ENCODE results near the gene GPRC5C.

Gene GPRC5C

DNA sequence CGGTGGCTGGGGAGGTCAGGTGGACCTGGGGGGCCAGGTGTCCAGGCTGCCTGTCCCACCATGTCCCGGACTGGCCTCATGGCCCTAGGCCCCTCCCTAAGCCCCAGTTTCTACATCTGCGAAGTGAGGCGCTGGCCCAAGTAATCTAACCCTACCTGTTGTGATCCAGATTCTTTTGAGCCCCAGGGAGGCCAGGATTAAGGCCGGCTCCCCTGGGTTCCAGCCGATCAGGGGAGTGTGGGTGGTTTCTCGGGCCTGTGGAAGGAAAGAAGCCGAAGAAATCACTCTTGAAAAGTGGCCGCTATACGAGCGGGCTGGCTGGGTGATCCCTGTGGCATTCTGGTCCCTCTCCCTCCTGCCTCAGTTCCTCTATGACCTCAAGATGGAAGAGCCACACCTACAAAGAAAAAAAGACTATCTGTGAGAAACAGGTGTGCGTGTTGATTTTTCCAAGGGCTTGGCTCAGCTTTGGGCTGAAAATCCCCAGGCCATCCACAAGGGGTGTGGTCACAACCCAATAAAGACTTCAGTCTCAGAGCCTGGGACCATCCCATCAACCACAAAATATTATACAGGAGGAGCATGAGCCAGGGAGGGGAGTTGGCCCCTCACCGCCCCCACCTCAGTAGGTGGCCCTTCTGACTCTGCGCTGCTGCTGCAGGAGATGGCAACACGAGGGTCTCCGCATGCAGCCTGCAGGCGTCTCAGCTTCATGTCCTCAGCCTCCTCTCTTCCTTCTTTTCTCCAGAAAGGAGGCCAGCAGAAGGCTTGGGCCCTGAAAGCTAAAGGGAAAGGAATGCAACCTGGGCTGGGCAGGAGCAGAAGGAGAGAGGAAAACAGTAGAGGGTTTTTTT lies 44.3 kb upstream of the GPRC5C start:
- no peaks in the 10 kb centered on the region for H3K36me3 ChIP-seq (ENCODE audit: low read depth)
- ATAC-seq (ENCODE audit: low read depth) (no peak), DNase-seq (ENCODE audit: low spot score) (no peak)
- TF ChIP-seq, protein P1, sequence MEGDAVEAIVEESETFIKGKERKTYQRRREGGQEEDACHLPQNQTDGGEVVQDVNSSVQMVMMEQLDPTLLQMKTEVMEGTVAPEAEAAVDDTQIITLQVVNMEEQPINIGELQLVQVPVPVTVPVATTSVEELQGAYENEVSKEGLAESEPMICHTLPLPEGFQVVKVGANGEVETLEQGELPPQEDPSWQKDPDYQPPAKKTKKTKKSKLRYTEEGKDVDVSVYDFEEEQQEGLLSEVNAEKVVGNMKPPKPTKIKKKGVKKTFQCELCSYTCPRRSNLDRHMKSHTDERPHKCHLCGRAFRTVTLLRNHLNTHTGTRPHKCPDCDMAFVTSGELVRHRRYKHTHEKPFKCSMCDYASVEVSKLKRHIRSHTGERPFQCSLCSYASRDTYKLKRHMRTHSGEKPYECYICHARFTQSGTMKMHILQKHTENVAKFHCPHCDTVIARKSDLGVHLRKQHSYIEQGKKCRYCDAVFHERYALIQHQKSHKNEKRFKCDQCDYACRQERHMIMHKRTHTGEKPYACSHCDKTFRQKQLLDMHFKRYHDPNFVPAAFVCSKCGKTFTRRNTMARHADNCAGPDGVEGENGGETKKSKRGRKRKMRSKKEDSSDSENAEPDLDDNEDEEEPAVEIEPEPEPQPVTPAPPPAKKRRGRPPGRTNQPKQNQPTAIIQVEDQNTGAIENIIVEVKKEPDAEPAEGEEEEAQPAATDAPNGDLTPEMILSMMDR (IDR thresholded peaks at IDR 0.05; ENCODE audit: poor library complexity, severe bottlenecking), result no peak
- no peak overlapping the region for H3K4me3 ChIP-seq (ENCODE audit: severe bottlenecking)
- H3K27me3 ChIP-seq (ENCODE audit: insufficient read depth, poor library complexity, severe bottlenecking), result no peaks in the 10 kb centered on the region
- no peak overlapping the region for H3K27ac ChIP-seq (ENCODE audit: poor library complexity, severe bottlenecking)
- no peaks in the 10 kb centered on the region for H3K9me3 ChIP-seq (ENCODE audit: severe bottlenecking)
- no peaks in the 10 kb centered on the region for H3K4me1 ChIP-seq (ENCODE audit: insufficient read depth, poor library complexity, severe bottlenecking)

DNA sequence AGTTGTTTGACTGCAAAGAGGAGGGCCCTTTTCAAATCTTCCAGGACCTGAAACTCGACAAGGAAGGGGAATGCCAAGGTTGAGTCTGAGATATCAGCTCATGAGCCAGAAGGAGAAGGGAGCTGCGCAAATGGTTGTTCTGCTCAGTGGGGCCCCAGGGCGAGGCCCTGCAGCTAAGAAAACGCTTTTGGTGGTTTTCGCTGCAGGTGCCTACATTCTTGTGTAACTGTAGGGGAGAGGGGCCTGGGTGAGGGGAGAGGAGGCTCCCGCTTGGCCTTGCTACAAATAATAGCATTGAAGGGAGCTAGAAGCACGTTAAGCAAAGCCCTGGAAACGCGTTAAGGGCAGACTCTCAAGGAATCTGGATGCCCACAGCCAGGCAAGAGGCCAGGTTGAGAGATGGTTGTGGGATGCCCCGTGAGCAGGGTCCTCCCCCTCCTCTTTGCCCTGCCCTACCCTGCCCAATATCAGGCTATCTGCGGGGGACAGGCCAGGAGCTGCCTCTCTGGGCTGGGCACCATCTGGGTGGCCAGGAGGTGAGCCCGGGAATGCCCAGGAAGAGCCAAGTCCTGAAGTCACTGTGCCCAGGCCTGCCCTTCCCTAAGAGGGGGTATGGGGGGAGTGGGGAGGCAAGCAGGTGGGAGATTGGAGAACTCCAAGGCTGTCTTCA lies 42.7 kb upstream of the GPRC5C start:
- Histone ChIP-seq H3K36me3 (ENCODE audit: low read depth) (no peaks in the 10 kb centered on the region), H3K9me3 (ENCODE audit: severe bottlenecking) (no peaks in the 10 kb centered on the region), H3K4me3 (ENCODE audit: severe bottlenecking) (no peak overlapping the region), H3K4me1 (ENCODE audit: insufficient read depth, poor library complexity, severe bottlenecking) (no peaks in the 10 kb centered on the region), H3K27me3 (ENCODE audit: insufficient read depth, poor library complexity, severe bottlenecking) (no peaks in the 10 kb centered on the region), H3K27ac (ENCODE audit: poor library complexity, severe bottlenecking) (no peak overlapping the region)
- TF ChIP-seq, protein P1 (IDR thresholded peaks at IDR 0.05; ENCODE audit: poor library complexity, severe bottlenecking), result no peak
- ATAC-seq (ENCODE audit: low read depth) (no peak), DNase-seq (ENCODE audit: low spot score) (no peak)

DNA sequence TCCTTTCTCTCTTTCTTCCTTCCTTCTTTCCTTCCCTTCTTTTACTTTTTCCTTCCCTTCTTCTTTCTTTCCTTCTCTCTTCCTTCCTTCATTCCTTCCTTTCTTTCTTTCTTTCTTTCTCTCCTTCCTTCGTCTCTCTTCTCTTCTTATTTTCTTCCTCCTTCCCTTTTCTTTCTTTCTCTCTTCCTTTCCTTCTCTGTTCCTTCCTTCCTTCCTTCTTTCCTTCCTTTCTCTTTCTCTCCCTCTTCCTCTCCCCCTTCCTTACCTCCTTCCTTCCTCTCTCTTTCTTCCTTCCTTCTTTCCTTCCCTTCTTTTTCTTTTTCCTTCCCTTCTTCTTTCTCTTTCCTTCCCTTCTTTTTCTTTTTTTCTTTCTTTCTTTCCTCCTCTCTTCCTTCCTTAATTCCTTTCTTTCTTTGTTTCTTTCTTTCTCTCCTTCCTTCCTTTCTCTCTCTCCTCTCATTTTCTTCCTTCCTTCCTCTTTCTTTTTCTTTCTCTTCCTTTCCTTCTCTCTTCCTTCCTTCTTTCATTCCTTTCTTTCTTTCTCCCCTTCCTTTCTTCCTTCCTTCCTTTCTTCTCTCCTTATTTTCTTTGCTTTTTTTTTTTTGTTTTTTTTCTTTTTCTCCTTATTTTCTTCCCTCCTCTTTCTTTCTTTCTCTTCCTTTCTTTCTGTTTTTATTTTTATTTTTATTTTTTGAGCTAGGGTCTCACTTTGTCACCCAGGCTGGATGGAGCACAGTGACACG lies 41.8 kb upstream of the GPRC5C start:
- no peaks in the 10 kb centered on the region for H3K27me3 ChIP-seq (ENCODE audit: insufficient read depth, poor library complexity, severe bottlenecking)
- H3K36me3 ChIP-seq (ENCODE audit: low read depth), result no peaks in the 10 kb centered on the region
- H3K4me1 ChIP-seq (ENCODE audit: insufficient read depth, poor library complexity, severe bottlenecking), result no peaks in the 10 kb centered on the region
- H3K4me3 ChIP-seq (ENCODE audit: severe bottlenecking), result no peak overlapping the region
- H3K9me3 ChIP-seq (ENCODE audit: severe bottlenecking), result no peaks in the 10 kb centered on the region
- ATAC-seq (ENCODE audit: low read depth) (no peak), DNase-seq (ENCODE audit: low spot score) (no peak)
- TF ChIP-seq, protein P1 (IDR thresholded peaks at IDR 0.05; ENCODE audit: poor library complexity, severe bottlenecking), result no peak
- H3K27ac ChIP-seq (ENCODE audit: poor library complexity, severe bottlenecking), result no peak overlapping the region

DNA sequence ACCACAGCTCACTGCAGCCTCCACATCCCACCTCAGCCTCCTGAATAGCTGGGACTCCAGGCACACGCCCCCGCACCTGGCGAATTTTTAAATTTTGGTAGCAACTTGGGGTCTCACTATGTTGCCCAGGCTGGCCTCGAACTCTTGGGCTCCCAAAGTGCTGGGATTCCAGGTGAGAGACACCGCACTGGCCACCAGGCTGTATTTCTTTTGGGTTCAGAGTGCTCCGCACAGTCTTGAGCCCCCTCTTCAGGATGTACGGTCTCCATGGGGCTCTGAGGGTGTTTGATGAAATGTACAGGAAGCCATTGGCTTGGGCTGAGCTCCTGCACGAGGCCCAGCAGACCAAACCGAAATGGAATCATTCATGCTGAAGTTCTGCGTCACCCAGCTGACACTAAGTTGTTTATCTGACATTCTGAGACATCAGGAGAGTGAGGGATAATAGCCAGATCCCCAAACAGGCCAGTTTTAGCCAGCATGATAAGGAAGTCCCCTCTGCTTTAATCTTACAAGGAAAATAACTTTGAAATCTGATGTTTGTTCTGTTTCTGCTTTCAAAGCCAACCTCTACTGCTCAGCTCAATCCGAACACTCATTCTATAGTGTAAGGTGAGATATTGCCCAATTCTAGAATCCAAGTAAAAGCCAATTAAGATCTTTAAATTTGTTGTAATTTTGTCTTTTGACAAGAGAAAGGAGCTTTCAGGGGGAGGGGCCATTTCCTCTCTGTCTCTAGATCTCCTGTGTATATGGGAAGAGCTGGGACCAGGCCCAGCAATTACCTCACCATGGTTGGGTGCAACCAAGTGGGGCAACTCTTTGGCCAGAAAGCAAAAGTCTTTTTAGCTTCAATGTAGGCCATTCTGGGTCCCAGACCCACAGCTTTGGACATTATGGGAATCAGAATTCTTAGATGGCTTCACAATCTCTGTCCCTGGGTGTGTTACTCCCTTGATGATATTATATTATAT lies 40.9 kb upstream of the GPRC5C start:
- Histone ChIP-seq H3K27me3 (ENCODE audit: insufficient read depth, poor library complexity, severe bottlenecking) (no peaks in the 10 kb centered on the region), H3K4me3 (ENCODE audit: severe bottlenecking) (no peak overlapping the region), H3K36me3 (ENCODE audit: low read depth) (no peaks in the 10 kb centered on the region), H3K27ac (ENCODE audit: poor library complexity, severe bottlenecking) (no peak overlapping the region), H3K4me1 (ENCODE audit: insufficient read depth, poor library complexity, severe bottlenecking) (no peaks in the 10 kb centered on the region), H3K9me3 (ENCODE audit: severe bottlenecking) (no peaks in the 10 kb centered on the region)
- TF ChIP-seq, protein P1 (IDR thresholded peaks at IDR 0.05; ENCODE audit: poor library complexity, severe bottlenecking), result no peak
- no peak for ATAC-seq (ENCODE audit: low read depth)
- DNase-seq (ENCODE audit: low spot score), result no peak

Data from RWPE2 (cell line).